ENCODE results near the gene KIAA1755. TPM values are rescaled to one million over a fixed set of nuclear protein-coding genes. Genes with fewer than 3 reads are reported as not detected.

KIAA1755 gene
- total and polyA plus RNA-seq, 11 donors = 2.1 to 6.7 (median 3.5) TPM

GRCh38 chr20:38306379-38306778 lies 45.8 kb upstream of the KIAA1755 start:
- no peak for DNase-seq
- intact Hi-C loops (cut with DNase I) = no loop called here
- H3K9me3 ChIP-seq = peaks cover 0 to 7% (median 0%) of the 10 kb centered on the region in 12 donors
- H3K27ac ChIP-seq = no peak overlapping the region
- H3K36me3 ChIP-seq = no peaks in the 10 kb centered on the region
- peaks cover 0 to 33% (median 0%) of the 10 kb centered on the region in 12 donors for H3K4me1 ChIP-seq
- WGBS, 4 donors = 84 to 90% (median 86%) methylated on average over 6 of the region's 6 CpGs
- H3K27me3 ChIP-seq = peaks cover 0 to 26% (median 0%) of the 10 kb centered on the region in 9 donors
- no peak for ATAC-seq
- no peak for TF ChIP-seq POLR2A (IDR thresholded peaks at IDR 0.05)
- TF ChIP-seq CTCF (IDR thresholded peaks at IDR 0.05) = no peak
- no peak overlapping the region for H3K4me3 ChIP-seq

GRCh38 chr20:38305541-38305940 lies 45.0 kb upstream of the KIAA1755 start:
- H3K4me3 ChIP-seq = no peak overlapping the region
- TF ChIP-seq POLR2A (IDR thresholded peaks at IDR 0.05) (no peak), CTCF (IDR thresholded peaks at IDR 0.05) (no peak)
- no peak overlapping the region for H3K27ac ChIP-seq
- peaks cover 0 to 25% (median 0%) of the 10 kb centered on the region in 9 donors for H3K27me3 ChIP-seq
- WGBS, 4 donors = 84 to 92% (median 86%) methylated on average over 4 of the region's 4 CpGs
- peaks cover 0 to 33% (median 0%) of the 10 kb centered on the region in 12 donors for H3K4me1 ChIP-seq
- ATAC-seq (no peak), DNase-seq (no peak)
- H3K36me3 ChIP-seq = no peaks in the 10 kb centered on the region
- intact Hi-C loops (cut with DNase I) = no loop called here
- H3K9me3 ChIP-seq = peaks cover 0 to 7% (median 0%) of the 10 kb centered on the region in 12 donors

- no peak overlapping the region for H3K27ac ChIP-seq
- H3K27me3 ChIP-seq = peaks cover 0 to 22% (median 0%) of the 10 kb centered on the region in 9 donors
- TF ChIP-seq POLR2A (IDR thresholded peaks at IDR 0.05) (no peak), CTCF (IDR thresholded peaks at IDR 0.05) (peak in 6 of 12 donors; percentile 31 to 40 (median 34))
- whole genome bisulfite sequencing, 4 donors = 51 to 59% (median 55%) methylated on average over 8 of the region's 8 CpGs
- H3K4me3 ChIP-seq = no peak overlapping the region
- no peaks in the 10 kb centered on the region for H3K36me3 ChIP-seq
- DNase-seq (peak in 2 of 5 donors; percentile 31 to 51), ATAC-seq (peak in 3 of 4 donors; percentile 33 to 48 (median 42))
- peaks cover 0 to 38% (median 0%) of the 10 kb centered on the region in 12 donors for H3K4me1 ChIP-seq
- H3K9me3 ChIP-seq = peaks cover 0 to 7% (median 0%) of the 10 kb centered on the region in 12 donors
- intact Hi-C loops (cut with DNase I) = no loop called here
These were observed 44.4 kb upstream of the KIAA1755 start for GRCh38 chr20:38304845-38305447.

- peaks cover 0 to 2% (median 0%) of the 10 kb centered on the region in 12 donors for H3K9me3 ChIP-seq
- no peaks in the 10 kb centered on the region for H3K36me3 ChIP-seq
- DNase-seq = peak in 4 of 5 donors; percentile 45 to 70 (median 48)
- 76 to 81% (median 79%) methylated on average over 19 to 21 of the region's 21 CpGs for WGBS, 4 donors
- intact Hi-C loops (cut with DNase I) = no loop called here
- peaks cover 0 to 22% (median 0%) of the 10 kb centered on the region in 9 donors for H3K27me3 ChIP-seq
- H3K4me1 ChIP-seq = peaks cover 0 to 48% (median 4%) of the 10 kb centered on the region in 12 donors
- peak in 3 of 4 donors; percentile 22 to 53 (median 53) for ATAC-seq
- H3K4me3 ChIP-seq = no peak within 1 kb of the TSS
- H3K27ac ChIP-seq = no peak within 1 kb of the TSS
- TF ChIP-seq POLR2A (IDR thresholded peaks at IDR 0.05) = no peak
- no peak for TF ChIP-seq CTCF (IDR thresholded peaks at IDR 0.05)
These were observed 43.4 kb upstream of the KIAA1755 start, which contains the start of gene BPI for GRCh38 chr20:38303908-38304379. Gene BPI (plus strand): TSS chr20:38304156. CDS start chr20:38304224, 68 bp downstream.

Measured in heart left ventricle (tissue), 16 donors.